Mucosa of stomach (tissue), 1 donor: ENCODE measurements around the gene NOC4L.

Experiments used
- H3K27me3 ChIP-seq: one replicate; pipeline ENCODE4 v1.7.0; 2013; ENCODE audit warnings: mild to moderate bottlenecking, low read length; ENCODE audit not compliant: control insufficient read depth, insufficient read depth
- H3K36me3 ChIP-seq: one replicate; pipeline ENCODE4 v1.7.0; 2013; ENCODE audit warnings: low read length; ENCODE audit not compliant: control insufficient read depth, insufficient read depth
- H3K4me1 ChIP-seq: one replicate; pipeline ENCODE4 v1.7.0; 2013; ENCODE audit warnings: mild to moderate bottlenecking, low read length; ENCODE audit not compliant: control insufficient read depth, insufficient read depth
- H3K4me3 ChIP-seq: one replicate; pipeline ENCODE4 v1.7.0; 2013; ENCODE audit warnings: low read length
- H3K9ac ChIP-seq: one replicate; pipeline ENCODE4 v1.7.0; 2013; ENCODE audit warnings: mild to moderate bottlenecking, low read length, moderate library complexity
- H3K9me3 ChIP-seq: one replicate; pipeline ENCODE4 v1.7.0; 2013; ENCODE audit warnings: mild to moderate bottlenecking, low read length, moderate library complexity; ENCODE audit not compliant: control insufficient read depth
- donor health status: Pancreatic carcinoma.

The NOC4L gene

GRCh38 chr12:132163911-132164288, 19.6 kb downstream of the NOC4L start:
- H3K9ac ChIP-seq: no peak overlapping the region
- H3K4me1 ChIP-seq: peaks cover 3% of the 10 kb centered on the region
- no peaks in the 10 kb centered on the region for H3K36me3 ChIP-seq
- H3K9me3 ChIP-seq: no peaks in the 10 kb centered on the region
- peaks cover 4% of the 10 kb centered on the region for H3K27me3 ChIP-seq
- H3K4me3 ChIP-seq: no peak overlapping the region

DNA sequence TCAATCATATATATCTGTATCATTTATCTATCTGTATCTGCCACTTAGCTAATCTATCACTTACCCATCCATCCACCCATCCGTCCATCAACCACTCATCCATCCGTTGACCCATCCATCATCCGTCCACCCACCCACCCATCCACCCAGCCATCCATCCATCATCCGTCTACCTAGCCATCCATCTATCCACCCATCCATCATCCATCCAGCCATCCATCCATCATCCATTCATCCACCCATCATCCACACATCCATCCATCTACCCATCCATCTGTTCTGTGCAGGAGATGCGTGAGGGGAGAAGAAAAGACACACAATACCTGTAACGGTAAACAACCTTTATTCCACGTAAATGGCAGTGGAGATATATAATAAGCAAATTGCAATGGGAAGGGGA, 20.2 kb downstream of the NOC4L start:
- Histone ChIP-seq H3K36me3 (no peaks in the 10 kb centered on the region), H3K4me3 (no peak overlapping the region), H3K9me3 (no peaks in the 10 kb centered on the region), H3K4me1 (peaks cover 3% of the 10 kb centered on the region), H3K27me3 (peaks cover 4% of the 10 kb centered on the region), H3K9ac (no peak overlapping the region)

GRCh38 chr12:132165584-132165983, 21.3 kb downstream of the NOC4L start:
- Histone ChIP-seq H3K4me1 (peaks cover 5% of the 10 kb centered on the region), H3K4me3 (no peak overlapping the region), H3K9ac (no peak overlapping the region), H3K27me3 (peaks cover 5% of the 10 kb centered on the region), H3K9me3 (no peaks in the 10 kb centered on the region), H3K36me3 (no peaks in the 10 kb centered on the region)

DNA sequence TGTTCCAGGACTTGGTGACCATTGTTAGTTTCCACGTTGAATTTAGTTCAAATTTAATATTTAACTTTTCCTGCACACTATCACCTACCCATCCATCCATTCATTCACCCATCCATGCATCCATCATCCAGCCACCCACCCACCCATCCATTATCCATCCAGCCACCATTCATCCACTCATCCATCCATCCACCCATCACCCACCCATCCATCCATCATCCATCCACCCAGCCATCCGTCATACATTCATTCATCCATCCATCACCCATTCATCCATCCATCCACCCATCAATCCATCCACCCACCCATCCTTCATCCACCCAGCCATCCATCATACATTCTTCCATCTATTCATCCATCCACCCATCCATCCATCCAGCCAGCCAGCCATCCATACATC, 21.8 kb downstream of the NOC4L start:
- Histone ChIP-seq H3K27me3 (peaks cover 10% of the 10 kb centered on the region), H3K4me1 (peaks cover 6% of the 10 kb centered on the region), H3K4me3 (no peak overlapping the region), H3K9ac (no peak overlapping the region), H3K36me3 (no peaks in the 10 kb centered on the region), H3K9me3 (no peaks in the 10 kb centered on the region)

GRCh38 chr12:132166801-132167591, 22.7 kb downstream of the NOC4L start:
- Histone ChIP-seq H3K27me3 (peaks cover 18% of the 10 kb centered on the region), H3K36me3 (no peaks in the 10 kb centered on the region), H3K4me3 (no peak overlapping the region), H3K9me3 (no peaks in the 10 kb centered on the region), H3K4me1 (peaks cover 6% of the 10 kb centered on the region), H3K9ac (no peak overlapping the region)

GRCh38 chr12:132167611-132168310, 23.5 kb downstream of the NOC4L start:
- H3K4me1 ChIP-seq: peaks cover 6% of the 10 kb centered on the region
- H3K4me3 ChIP-seq: no peak overlapping the region
- H3K9ac ChIP-seq: no peak overlapping the region
- H3K9me3 ChIP-seq: no peaks in the 10 kb centered on the region
- H3K36me3 ChIP-seq: no peaks in the 10 kb centered on the region
- peaks cover 24% of the 10 kb centered on the region for H3K27me3 ChIP-seq

- Histone ChIP-seq H3K9me3 (no peaks in the 10 kb centered on the region), H3K4me3 (no peak overlapping the region), H3K36me3 (no peaks in the 10 kb centered on the region), H3K4me1 (peaks cover 3% of the 10 kb centered on the region), H3K9ac (no peak overlapping the region), H3K27me3 (peaks cover 30% of the 10 kb centered on the region)
Measured at GRCh38 chr12:132168311-132169031, 24.2 kb downstream of the NOC4L start.

DNA sequence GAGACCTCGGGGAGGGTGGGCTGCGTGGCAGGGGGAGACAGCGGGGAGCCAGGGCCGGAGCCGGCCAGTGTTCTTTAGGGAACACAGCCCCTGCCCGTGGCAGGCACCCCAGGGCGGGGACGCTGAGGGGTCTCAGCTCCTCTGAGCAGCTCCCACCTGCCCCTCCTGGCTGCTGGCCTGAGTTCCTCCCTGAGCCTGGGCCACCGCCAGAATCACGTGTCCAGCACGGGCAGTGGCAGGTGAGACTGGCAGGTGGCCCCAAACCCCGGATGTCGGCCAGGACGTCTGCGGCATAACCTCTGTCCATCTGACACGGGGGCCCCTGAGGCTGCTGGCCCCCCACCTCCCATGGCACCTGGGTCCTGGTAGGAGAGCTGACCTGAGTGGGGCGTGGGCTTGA, 25.1 kb downstream of the NOC4L start:
- Histone ChIP-seq H3K4me1 (peaks cover 6% of the 10 kb centered on the region), H3K27me3 (peaks cover 38% of the 10 kb centered on the region), H3K9me3 (no peaks in the 10 kb centered on the region), H3K36me3 (no peaks in the 10 kb centered on the region), H3K9ac (no peak overlapping the region), H3K4me3 (no peak overlapping the region)

- Histone ChIP-seq H3K4me1 (peaks cover 14% of the 10 kb centered on the region), H3K36me3 (no peaks in the 10 kb centered on the region), H3K9ac (no peak overlapping the region), H3K9me3 (no peaks in the 10 kb centered on the region), H3K4me3 (no peak overlapping the region), H3K27me3 (peaks cover 41% of the 10 kb centered on the region)
Measured at GRCh38 chr12:132170094-132170636, 25.9 kb downstream of the NOC4L start.

- Histone ChIP-seq H3K9ac (no peak overlapping the region), H3K36me3 (no peaks in the 10 kb centered on the region), H3K27me3 (peaks cover 45% of the 10 kb centered on the region), H3K4me1 (peaks cover 18% of the 10 kb centered on the region), H3K4me3 (no peak overlapping the region), H3K9me3 (no peaks in the 10 kb centered on the region)
Measured at GRCh38 chr12:132170637-132171292, 26.5 kb downstream of the NOC4L start.

GRCh38 chr12:132171293-132171967, 27.2 kb downstream of the NOC4L start:
- H3K27me3 ChIP-seq: peaks cover 52% of the 10 kb centered on the region

More at GRCh38 chr12:132171293-132171967, 27.2 kb downstream of the NOC4L start:
- H3K36me3 ChIP-seq: no peaks in the 10 kb centered on the region
- H3K4me1 ChIP-seq: peaks cover 23% of the 10 kb centered on the region
- H3K9ac ChIP-seq: no peak overlapping the region
- no peaks in the 10 kb centered on the region for H3K9me3 ChIP-seq
- no peak overlapping the region for H3K4me3 ChIP-seq
